NCI-H128 (cell line): Measurements from ENCODE around the gene PTGES2.

Experiments used
- DNase-seq: peaks from one replicate; lab custom pipeline; 2025; ENCODE audit not compliant: unreplicated experiment; lab: John Stamatoyannopoulos, UW

PTGES2 gene

DNA sequence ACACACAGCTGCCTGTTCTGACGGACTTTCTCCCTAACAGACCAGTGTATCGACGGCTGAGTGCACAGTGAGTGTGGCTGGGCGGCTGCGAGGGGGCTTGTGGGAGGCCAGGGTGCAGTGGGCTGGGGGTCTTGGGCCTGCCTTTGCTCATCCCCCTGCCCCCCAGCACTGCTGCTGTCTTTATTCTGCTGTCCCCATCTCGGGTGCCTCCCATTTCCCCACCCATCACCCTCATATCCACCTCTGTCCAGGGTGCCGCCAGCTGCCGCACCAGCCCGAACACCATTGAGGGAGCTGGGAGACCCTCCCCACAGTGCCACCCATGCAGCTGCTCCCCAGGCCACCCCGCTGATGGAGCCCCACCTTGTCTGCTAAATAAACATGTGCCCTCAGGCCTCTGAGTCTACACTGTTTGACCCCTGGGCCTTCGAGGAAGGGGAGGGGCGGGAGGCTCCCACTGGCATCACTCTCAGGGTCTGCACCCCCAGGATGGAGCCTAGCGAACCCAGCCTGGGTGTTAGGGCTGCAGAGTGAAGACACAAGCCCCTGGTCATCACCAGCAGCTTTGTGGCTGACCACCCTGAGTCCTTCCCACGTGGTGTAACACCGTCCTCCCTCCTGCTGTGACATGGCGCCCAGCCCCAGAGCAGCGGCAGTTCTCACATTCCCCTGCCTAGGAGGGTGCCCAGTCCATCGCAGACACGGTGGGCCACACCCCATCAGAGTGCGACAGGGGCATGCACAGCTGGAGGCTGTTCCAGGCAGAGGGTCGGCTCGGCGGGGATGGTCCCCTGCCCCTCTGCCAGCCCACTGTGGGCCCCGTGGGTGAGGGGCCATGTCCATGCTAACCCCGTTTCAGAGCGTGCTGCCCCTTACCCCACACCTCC, 25.8 kb upstream of the PTGES2 start:
- DNase-seq, result no peak

DNA sequence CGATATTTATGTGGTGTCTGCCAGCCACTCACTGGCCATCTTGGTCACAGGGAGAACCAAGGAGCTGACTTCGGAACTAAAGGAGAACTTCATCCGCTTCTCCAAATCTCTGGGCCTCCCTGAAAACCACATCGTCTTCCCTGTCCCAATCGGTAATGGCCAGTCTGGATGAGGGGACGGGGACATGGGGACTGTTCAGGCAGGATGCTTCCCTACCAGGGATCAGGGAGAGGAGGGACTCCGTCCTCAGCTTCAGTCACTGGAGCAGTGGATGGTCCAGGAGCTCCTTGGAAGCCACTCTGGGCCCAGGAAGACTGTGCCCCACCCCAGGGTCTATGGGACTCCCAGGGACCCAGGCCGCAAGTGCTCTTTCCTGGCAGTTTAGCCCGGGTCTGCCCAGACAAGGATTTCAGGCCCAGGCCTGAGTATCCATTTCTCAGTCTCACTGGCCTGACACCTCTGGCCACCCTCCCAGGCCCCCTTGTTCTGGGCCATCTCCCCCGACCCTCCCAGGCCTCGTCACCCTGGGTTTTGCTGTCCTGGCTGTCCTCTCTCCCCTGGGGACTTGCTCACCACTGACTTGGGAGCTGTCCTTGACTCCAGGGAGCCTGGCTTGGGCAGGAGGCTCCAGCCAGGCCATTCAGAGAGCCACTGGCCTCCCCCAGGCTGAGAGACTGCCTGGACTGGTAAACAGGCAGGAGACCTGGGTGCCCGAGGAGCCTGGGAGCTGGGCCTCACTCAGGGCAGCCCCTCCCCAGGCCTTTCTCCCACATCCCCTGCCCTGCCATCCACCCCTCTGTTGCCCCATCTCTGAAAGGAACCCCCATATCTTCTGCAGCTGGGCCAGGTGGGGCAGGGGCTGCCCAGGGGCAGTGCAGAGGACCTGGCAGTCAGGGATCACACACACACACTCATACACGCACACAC, 24.9 kb upstream of the PTGES2 start:
- no peak for DNase-seq

DNA sequence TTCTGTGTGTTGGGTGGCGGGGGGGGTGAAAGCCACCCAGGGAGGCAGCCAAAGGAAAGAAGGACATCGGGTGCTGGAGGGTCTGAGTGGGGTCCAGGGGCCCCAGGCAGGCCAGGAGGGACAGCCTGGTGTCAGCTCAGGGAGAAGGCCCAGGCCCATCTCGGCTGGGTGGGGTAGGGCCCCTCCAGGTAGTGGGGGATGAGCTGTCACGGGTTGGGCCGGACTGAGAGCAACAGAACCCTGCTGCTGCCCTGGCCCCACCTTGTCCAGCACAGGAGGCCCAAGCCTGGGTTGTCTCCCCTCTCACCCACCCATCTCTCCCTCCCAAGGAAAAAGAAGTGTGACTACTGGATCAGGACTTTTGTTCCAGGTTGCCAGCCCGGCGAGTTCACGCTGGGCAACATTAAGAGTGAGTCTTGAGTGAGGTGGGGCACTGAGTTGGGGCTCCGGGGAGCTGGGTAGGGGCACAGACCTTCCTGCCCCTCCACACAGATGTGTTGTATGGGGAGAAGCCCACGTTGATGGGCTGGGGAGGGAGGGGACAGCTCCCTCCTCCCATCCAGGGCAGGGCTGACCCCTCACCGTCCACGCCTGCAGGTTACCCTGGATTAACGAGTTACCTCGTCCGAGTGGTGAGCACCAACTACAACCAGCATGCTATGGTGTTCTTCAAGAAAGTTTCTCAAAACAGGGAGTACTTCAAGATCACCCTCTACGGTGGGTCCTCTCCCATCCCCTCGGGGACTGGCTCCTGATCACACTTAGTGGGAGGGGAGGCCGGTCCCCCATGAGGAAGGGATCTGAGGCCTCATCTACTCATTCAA, 24.0 kb upstream of the PTGES2 start:
- no peak for DNase-seq

DNA sequence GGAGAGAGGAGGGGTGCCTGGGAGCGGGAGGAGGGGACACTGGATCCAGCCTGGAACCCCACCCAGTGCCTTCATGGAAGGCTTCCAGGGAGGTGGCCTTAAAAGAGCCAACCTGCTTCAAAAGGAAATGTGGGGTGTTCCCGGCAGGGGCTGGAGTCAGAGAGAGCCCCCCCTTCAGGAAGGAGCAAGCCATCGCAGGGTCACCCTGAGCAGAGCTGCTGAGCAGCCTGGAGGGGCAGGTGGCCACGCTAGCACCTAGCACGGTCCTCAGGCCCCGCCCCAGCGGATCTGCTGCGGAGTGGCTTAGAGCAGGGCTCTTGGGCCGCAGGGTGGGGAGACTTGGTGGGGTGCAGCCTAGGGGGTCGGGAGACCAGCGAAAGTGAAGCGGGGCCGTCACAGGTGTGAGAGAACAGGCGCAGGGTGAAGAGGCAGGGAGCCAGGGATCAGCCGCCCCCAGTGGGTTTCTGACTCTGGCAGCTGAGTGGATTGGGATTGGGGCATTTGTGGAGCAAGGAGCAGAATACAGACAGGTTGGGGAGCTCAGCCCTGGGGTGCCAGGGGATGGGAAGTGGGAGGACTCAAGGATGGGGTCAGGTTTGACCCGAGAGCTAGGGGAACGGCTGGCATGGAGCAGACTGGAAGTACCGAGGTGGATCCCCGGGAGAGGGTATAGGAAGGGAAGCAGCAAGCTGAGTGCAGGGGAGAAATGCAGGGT, 23.2 kb upstream of the PTGES2 start:
- DNase-seq, result no peak

DNA sequence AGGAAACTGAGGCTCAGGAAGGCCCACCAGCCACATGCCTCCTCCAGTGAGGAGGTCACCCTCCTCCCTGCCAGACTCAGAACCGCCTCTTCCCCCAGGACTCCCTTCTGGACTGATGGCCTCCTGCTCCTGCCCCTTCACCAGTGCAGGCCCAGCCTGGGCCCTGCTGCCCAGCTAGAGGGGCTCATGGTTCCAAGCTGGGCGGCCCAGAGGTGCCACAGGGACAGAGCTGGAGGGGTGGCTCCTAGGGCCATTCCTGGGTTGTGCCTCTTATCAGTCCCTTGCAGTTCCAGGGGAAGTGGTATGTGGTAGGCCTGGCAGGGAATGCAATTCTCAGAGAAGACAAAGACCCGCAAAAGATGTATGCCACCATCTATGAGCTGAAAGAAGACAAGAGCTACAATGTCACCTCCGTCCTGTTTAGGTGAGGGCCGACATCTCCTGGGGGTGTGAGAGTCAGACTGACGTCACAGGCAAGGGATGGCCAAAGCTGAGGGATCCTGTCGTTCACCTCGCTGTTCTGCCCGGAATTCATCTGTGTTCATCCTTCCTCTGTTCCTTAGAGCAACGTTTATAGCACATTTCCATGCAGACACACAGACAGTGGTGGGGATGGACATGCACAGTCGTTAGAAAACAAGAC, 22.5 kb upstream of the PTGES2 start:
- DNase-seq, result no peak

DNA sequence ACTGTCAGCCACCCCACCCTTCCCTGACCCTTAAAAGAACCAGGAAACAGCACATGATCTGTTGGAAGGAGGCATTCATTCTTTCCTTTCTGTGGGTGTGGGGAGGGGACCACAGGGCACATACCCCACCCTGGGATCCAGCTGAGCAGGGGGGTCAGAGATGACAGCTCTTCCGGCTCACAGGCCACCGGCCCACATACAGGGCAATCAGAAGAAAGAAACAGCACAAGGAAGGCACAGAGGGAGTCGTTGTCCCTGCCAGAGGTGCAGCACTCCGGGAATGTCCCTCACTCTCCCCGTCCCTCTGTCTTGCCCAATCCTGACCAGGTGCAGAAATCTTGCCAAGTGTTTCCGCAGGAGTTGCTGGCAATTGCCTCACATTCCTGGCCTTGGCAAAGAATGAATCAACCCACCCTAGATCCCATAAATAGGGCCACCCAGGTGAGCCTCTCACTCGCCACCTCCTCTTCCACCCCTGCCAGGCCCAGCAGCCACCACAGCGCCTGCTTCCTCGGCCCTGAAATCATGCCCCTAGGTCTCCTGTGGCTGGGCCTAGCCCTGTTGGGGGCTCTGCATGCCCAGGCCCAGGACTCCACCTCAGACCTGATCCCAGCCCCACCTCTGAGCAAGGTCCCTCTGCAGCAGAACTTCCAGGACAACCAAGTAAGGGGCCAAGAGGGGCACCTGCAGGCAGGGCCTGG, 21.6 kb upstream of the PTGES2 start, which contains the start of gene LCN2:
Gene LCN2 (plus strand): TSS at position 453 of the 701 bp plus-strand sequence. CDS start 73 bp downstream, at position 526.
- no peak for DNase-seq

DNA sequence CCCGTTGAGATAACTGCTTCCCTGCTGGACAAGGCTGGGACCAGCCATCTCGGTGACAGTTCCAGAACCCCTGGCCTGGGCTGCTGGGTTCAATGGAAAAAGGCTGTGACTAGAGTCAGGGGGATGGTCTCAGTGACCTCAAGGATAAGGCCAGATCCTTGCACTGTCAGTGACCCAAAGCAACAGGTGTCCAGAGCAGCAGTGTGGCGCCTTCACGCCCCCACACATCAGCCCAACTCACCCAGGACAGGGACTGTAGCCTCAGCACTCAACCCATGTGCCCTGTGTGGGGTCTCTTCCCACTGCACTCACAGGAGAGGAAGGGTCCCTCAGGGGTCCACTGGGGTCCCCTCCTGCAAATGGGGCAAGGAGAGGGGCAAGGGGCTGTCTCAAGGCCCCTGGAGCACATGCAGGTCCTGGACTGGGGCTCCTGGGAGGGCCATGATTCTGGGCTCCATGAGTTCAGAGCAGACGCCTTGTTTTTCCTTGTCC, 21.0 kb upstream of the PTGES2 start:
- no peak for DNase-seq

DNA sequence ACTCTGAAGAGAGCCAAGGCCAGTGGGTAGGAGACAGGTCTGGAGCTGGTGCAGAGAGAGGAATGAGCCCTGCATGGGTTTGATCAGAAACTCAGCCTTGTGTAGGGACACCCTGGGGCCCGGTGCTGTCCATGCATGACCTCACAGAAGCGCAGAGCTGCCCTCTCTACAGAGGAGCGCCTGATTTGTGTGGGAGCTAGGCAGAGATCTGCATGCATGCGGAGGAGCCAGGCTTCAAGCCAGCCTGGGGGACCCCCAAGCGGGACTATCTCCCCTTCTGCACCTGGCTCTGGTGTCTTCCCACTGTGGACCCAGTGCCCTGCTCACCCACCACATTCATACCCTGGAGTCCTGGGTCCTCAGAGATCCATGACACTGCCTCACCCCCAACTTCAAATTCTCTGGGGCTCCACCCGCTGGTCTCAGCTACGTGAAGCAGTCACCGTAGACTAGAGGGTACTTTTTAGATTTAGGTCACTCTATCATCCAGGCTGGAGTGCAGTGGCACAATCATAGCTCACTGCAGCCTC, 19.1 kb upstream of the PTGES2 start:
- no peak for DNase-seq

DNA sequence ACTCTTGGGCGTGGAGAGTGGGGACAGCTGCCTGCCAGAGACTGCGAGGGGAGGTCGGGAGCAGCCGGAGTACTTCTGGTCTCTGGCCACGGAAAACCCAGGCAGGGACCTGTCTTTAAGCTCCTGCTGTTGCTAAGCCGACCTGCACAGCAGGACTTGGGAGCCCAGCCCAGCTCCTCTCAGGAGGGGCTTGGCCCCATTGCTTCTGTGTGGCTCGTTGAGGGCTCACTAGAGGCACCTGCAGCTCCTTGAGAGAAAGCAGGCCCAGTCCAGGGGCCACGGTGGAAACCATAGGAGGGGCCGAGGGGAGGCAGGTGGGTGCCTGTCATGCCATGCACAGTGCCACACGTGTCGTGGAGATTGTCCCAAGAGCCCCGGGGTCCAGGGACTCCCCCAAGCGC, 18.4 kb upstream of the PTGES2 start:
- no peak for DNase-seq

DNA sequence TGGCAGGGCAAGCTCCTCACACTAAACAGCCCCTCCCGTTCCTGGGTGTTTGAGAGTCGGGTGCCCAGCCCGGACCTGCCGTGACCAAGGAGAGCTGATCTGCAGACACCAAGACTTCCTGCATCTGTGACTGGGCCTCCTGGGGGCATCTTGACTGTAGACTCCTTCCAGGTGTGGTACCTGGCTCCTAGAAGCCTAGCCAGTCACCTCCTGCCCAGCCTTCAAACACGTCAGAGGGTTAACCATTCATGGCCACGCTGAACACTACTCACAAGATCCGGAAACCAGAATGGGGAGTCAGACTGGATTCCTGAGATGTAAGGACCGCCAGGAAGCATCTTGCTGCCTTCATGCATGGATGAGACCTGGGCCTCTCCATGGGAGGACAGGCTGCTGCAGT, 18.0 kb upstream of the PTGES2 start:
- no peak for DNase-seq

DNA sequence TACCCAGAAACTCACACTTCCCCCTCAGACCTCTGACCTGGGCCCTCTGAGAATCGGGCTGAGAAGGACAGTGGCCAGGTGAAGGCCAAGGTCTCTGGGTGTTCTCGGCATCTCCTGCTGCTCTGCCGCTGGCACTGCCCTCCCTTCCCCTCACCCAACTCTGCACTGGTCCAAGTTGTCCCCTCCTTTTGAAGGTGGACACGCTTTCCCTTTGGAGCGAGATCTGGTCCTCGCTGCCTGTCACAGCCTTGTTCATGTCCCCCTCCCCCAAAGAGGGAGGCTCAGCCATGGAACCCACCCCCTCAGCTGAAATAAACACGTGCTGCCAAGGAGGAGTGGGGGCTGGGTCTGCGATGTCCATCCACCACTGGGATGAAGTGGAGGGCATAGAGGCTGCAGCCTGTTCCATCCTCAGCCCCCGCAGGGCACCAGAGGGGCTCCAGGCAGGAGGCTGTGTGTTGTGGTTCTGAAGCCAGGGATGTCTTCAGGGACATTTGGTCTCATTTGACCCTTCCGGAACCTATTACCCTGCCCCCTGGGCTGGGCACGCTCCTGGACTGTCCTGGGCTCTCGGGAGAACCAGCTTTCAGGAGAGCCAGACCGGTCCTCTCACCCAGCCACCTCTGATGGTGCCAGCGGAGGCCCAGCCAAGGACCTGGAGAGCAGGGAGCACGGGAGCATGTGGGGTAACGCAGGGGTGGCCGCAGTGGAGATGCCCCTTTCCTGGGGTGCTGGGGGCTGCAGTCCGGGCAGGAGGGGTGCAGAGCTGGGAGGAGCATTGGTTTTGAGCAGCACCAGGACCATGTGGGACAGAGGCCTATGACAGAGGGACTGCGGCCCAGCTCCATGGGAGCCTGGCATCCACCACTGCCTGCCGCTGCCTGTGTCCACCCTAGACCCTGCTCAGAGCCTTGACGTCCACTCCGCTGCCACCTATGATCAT, 17.0 kb upstream of the PTGES2 start:
- no peak for DNase-seq

DNA sequence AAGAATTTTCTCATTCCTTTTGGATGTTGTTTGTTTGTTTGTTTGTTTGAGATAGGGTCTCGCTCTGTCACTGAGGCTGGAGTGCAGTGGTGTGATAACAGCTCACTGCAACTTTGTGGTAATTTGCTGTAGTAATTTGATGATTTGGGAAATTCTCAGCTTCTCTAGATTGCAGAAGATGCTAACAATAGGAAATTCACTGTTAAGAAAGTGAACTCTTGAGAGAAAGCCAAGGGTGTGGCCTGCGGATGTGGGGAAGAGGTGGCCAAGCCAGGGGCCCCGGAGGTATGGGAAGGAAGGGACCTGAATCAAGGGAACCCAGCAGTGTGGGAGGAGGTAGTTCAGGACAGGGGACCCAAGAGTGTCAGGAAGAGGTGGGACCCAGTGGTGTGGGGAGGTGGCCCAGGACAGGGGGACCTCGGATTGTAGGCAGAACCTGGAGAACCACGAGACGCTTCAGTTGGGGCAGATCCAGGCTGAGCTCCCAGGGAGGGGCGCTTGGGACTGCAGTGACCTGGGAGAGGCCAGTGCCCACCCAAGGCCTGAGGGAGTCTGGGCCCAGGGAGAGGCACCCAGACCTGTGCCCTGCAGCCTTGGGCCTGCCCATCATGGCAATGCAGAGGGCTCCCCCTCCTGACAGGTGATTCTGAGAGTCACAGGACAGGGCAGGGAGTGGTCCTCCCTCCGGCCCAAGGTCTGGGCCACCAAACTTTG, 16.2 kb upstream of the PTGES2 start:
- DNase-seq, result no peak

DNA sequence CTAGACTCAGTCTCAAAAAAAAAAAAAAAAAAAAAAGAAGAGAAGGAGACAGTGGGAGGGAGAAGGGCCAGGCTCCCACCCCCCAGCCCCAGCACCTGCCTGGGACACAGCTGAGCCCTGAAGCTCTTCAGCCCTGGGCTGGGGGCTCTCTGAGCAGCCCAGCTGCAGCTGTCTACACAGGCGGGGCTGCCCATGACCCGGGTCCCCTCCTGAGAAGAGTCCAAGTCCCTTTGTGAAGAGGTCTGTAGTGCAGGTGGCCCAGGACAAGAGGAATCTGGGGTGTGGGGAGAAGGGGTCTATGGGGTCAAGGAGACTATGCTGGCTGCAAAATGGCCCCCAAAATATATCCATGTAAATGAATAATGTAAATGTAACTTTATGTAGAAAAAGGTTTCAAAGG, 15.1 kb upstream of the PTGES2 start:
- DNase-seq, result no peak

DNA sequence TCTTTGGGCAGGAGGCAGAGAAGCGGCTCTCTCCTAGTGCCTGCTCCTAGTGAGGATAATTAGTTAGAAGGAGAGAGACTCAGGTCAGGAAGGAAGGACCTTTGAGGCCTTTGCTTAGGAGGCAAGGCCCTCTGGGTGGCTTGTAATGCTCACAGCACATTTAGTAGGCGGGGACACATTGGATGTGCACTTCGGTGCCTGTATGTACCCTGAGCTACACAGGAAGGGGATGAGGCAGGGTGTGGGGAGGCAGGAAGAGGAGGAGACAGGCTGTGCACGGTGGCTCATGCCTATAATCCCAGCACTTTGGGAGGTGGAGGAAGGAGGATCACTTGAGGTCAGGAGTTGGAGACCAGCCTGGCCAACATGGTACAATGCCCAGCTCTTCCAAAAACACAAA, 14.5 kb upstream of the PTGES2 start:
- no peak for DNase-seq

DNA sequence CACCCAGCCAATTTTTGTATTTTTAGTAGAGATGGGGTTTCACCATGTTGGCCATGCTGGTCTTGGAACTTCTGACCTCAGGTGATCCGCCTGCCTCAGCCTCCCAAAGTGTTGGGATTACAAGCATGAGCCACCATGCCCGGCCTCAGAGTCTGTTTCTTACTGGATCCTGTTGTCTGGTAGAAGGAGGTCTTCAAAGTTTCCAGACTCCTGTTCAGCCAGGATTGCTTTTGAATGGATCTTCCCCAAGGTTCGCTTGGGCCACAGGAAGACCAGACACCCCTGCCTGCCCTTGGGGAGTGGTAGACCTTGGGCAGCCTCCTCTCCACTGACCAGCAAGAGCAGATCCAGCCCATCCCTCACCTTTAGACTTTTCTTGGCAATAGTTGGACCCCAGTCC, 14.1 kb upstream of the PTGES2 start:
- DNase-seq, result no peak

DNA sequence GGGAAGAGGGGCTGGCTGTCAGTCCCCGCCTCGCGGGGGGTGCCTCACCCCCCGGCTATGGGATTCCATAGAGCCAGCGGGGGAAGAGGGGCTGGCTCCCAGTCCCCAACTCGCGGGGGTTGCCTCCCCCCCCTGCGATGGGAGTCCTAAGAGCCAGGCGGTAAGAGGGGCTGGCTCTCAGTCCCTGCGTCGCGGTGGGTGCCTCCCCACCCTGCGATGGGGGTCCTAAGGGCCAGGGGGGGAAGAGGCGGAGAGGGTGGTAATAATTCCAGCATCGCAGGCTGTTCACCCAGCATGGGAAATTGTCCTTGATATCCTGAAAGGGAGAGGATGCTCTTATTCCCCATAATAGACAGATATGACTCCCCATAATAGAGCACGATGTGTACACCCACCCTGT, 12.1 kb upstream of the PTGES2 start:
- DNase-seq, result no peak

DNA sequence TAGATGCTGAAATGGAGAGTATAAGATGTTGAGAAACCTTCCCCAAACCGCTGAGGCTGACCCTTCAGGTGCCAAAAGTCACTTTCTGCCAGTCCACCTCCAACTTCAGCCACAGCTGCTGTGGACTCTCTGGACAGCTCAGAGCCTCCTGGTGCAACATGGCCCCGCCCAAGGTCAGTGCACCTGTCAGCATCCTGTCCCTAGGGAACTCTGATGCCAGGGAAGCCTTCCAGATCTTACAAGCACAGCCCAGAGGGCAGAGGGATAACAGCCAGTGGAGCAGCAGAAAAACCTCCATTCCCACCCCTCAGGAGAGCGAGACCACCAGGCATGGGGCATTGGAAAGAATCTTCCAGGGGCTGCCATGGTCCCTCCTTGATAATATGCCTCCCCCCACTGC, 10.5 kb upstream of the PTGES2 start:
- DNase-seq, result no peak
